K562 (cell line): ENCODE data around the gene ROR2. TPM values are rescaled to one million over a fixed set of nuclear protein-coding genes. Genes with fewer than 3 reads are reported as not detected.

Experiments used
- DDX20 ChIP-seq: fragments of 450-650 bp; IDR thresholded peaks from 2 replicates; pipeline ENCODE4 v1.6.1; 2016; ENCODE audit warnings: missing genetic modification characterization, low read depth, mild to moderate bottlenecking, missing compliant biosample characterization, moderate library complexity
- GTF2F1 ChIP-seq: IDR thresholded peaks from 2 replicates; pipeline ENCODE4 v1.6.1; 2011; ENCODE audit warnings: low read depth, low read length, improper control_type of control experiment
- KDM4B ChIP-seq, 2 experiments: fragments of 450-650 bp in 1 of 2; sonication (generic) in 1 of 2; IDR thresholded peaks; 2 replicates each; pipeline ENCODE4 v1.6.1; 2016 to 2017; ENCODE audit warnings: borderline replicate concordance in 2 of 2, antibody characterized with exemption in 1 of 2, low read depth in 1 of 2, mild to moderate bottlenecking in 1 of 2
- PRMT5 ChIP-seq: sonication (generic); formaldehyde crosslinking; IDR thresholded peaks from 2 replicates; pipeline ENCODE4 v1.5.0; 2020; ENCODE audit warnings: missing genetic modification reagents
- RB1 ChIP-seq: fragments of 450-650 bp; IDR thresholded peaks from 2 replicates; pipeline ENCODE4 v1.6.1; 2017; ENCODE audit warnings: low read depth, mild to moderate bottlenecking
- TGIF2 ChIP-seq: sonication (generic); formaldehyde crosslinking; IDR thresholded peaks from 2 replicates; pipeline ENCODE4 v1.8.1; 2022; ENCODE audit warnings: mild to moderate bottlenecking, missing genetic modification reagents, moderate library complexity
- ZNF175 ChIP-seq: fragments of 200-800 bp; sonication (Bioruptor generic); IDR thresholded peaks from 2 replicates; pipeline ENCODE4 v1.6.1; 2016; ENCODE audit warnings: low read depth, mild to moderate bottlenecking, missing genetic modification characterization, missing compliant biosample characterization
- ZNF436 ChIP-seq: fragments of 250-450, 450-650 bp; sonication (Bioruptor Pico); formaldehyde crosslinking; IDR thresholded peaks from 2 replicates; pipeline ENCODE4 v1.7.0; 2020; ENCODE audit warnings: mild to moderate bottlenecking
- ZNF445 ChIP-seq: fragments of 250-450 bp; sonication (Bioruptor Pico); IDR thresholded peaks from 2 replicates; pipeline ENCODE4 v1.4.0; 2020; ENCODE audit warnings: low read depth, mild to moderate bottlenecking, moderate library complexity
- ZNF75A ChIP-seq: fragments of 450-650 bp; formaldehyde crosslinking; IDR thresholded peaks from 2 replicates; pipeline ENCODE4 v1.4.0; 2020; ENCODE audit warnings: mild to moderate bottlenecking
- polyA plus RNA-seq, 8 experiments: library from polyadenylated mRNA; depleted of rRNA in 4 of 8; stranded (reverse) in 5 of 8; unstranded in 3 of 8; fragments of >200 nt; fragmentation: Nextera tagmentation in 2 of 8; fragmentation: Illumina TruSeq in 1 of 8; extraction: Ambion mirVana in 2 of 8; extraction: Trizol in 1 of 8; gene quantifications; 2 replicates each; pipeline versions ENCODE4 v1.2.1 to v1.2.3, GENCODE V29; 2011 to 2014; ENCODE audit warnings: inconsistent platforms in 1 of 8, missing spikeins in 1 of 8
- total RNA-seq, 7 experiments: library from RNA; depleted of rRNA in 6 of 7; stranded (reverse); fragments of >200 nt in 6 of 7; fragmentation: Illumina TruSeq in 2 of 7; extraction: Trizol in 2 of 7; gene quantifications; 2 replicates each; pipeline versions ENCODE4 v1.2.1 to v1.2.3, GENCODE V29; 2011 to 2021; ENCODE audit warnings: low replicate concordance in 1 of 7
- TF ChIP-seq, protein P1 (sequence below): fragments of 250-450 bp; sonication (Bioruptor Pico); IDR thresholded peaks from 2 replicates; pipeline ENCODE4 v1.9.0; 2021; ENCODE audit warnings: mild to moderate bottlenecking
- TF ChIP-seq, protein P2 (sequence below), 3 experiments: fragments of 200-800 bp in 1 of 3; fragments of 250-450 bp in 1 of 3; fragments of 450-650 bp in 1 of 3; sonication (Bioruptor Pico) in 1 of 3; sonication (Bioruptor generic) in 1 of 3; formaldehyde crosslinking in 1 of 3; IDR thresholded peaks; 2 replicates each; pipeline versions ENCODE4 v1.6.1 to v1.8.0; 2016 to 2022; ENCODE audit warnings: mild to moderate bottlenecking in 2 of 3, missing genetic modification characterization in 2 of 3, missing compliant biosample characterization in 1 of 3, moderate library complexity in 1 of 3
- TF ChIP-seq, protein P3 (sequence below): sonication (generic); formaldehyde crosslinking; IDR thresholded peaks from 2 replicates; pipeline ENCODE4 v1.8.0; 2022; ENCODE audit warnings: mild to moderate bottlenecking, missing genetic modification reagents
- TF ChIP-seq, protein P4 (sequence below): fragments of 250-450 bp; sonication (Bioruptor Pico); IDR thresholded peaks from 2 replicates; pipeline ENCODE4 v1.5.0; 2021; ENCODE audit warnings: mild to moderate bottlenecking, borderline replicate concordance
- TF ChIP-seq, protein P5 (sequence below): fragments of 250-450 bp; sonication (Bioruptor Pico); IDR thresholded peaks from 2 replicates; pipeline ENCODE4 v1.5.0; 2020; ENCODE audit warnings: mild to moderate bottlenecking, borderline replicate concordance

Gene ROR2
- total and polyA plus RNA-seq, 9 of the 15 experiments (the other 6 are each of a cell fraction or from before 2014, with no cell fraction given) = 5.6 to 33.8 (median 15.3) TPM

DNA sequence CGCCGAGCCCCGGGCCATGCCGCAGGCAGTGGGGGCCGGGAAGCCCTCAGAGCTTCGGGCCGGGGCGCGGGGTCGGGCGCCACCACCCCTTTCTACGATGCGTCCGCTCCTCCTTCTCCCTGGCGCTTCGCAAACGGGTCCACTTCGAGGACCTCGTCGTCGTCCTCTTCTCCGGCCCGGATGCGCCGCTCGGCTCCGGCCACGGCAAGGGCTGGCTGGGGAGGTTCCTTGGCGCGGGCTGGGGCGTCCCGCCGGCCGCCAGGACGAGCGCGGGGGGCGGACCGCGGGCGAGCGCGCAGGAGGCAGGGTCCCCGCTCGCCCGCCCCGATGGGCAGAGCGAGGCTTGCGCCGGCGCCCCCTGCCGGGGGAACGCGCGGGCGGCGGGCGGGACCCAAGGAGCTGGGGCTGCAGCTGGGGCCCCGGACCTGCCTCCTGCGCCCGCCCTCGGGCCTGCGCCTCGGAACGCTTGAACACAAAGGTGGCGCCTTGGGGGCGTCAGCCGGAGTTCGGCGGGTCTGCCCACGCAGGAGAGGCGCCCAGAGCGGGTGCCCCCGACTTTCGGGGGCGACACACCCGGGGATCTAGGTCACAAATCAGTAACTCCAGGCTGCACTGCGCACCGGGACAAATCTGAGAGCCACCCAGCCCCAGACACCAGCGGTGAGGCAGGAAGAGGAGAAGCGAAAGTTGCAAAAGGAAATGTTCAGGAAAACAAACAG lies at the start of gene ROR2 (continued):
- no peak for TF ChIP-seq ZNF445 (CRISPR knock-in tag)
- TF ChIP-seq, protein P1, sequence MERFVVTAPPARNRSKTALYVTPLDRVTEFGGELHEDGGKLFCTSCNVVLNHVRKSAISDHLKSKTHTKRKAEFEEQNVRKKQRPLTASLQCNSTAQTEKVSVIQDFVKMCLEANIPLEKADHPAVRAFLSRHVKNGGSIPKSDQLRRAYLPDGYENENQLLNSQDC (CRISPR knock-in tag) = no peak
- TF ChIP-seq RB1 = peak; percentile 95
- TF ChIP-seq GTF2F1 = no peak
- no peak for TF ChIP-seq TGIF2
- no peak for TF ChIP-seq KDM4B (IDR thresholded peaks at IDR 0.05; ENCODE audit: borderline replicate concordance in 2 of 2, low read depth in 1 of 2)
- TF ChIP-seq, protein P2, sequence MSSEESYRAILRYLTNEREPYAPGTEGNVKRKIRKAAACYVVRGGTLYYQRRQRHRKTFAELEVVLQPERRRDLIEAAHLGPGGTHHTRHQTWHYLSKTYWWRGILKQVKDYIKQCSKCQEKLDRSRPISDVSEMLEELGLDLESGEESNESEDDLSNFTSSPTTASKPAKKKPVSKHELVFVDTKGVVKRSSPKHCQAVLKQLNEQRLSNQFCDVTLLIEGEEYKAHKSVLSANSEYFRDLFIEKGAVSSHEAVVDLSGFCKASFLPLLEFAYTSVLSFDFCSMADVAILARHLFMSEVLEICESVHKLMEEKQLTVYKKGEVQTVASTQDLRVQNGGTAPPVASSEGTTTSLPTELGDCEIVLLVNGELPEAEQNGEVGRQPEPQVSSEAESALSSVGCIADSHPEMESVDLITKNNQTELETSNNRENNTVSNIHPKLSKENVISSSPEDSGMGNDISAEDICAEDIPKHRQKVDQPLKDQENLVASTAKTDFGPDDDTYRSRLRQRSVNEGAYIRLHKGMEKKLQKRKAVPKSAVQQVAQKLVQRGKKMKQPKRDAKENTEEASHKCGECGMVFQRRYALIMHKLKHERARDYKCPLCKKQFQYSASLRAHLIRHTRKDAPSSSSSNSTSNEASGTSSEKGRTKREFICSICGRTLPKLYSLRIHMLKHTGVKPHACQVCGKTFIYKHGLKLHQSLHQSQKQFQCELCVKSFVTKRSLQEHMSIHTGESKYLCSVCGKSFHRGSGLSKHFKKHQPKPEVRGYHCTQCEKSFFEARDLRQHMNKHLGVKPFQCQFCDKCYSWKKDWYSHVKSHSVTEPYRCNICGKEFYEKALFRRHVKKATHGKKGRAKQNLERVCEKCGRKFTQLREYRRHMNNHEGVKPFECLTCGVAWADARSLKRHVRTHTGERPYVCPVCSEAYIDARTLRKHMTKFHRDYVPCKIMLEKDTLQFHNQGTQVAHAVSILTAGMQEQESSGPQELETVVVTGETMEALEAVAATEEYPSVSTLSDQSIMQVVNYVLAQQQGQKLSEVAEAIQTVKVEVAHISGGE (CRISPR knock-in tag; IDR thresholded peaks at IDR 0.05) = no peak
- TF ChIP-seq, protein P3, sequence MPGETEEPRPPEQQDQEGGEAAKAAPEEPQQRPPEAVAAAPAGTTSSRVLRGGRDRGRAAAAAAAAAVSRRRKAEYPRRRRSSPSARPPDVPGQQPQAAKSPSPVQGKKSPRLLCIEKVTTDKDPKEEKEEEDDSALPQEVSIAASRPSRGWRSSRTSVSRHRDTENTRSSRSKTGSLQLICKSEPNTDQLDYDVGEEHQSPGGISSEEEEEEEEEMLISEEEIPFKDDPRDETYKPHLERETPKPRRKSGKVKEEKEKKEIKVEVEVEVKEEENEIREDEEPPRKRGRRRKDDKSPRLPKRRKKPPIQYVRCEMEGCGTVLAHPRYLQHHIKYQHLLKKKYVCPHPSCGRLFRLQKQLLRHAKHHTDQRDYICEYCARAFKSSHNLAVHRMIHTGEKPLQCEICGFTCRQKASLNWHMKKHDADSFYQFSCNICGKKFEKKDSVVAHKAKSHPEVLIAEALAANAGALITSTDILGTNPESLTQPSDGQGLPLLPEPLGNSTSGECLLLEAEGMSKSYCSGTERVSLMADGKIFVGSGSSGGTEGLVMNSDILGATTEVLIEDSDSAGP = no peak
- TF ChIP-seq, protein P4, sequence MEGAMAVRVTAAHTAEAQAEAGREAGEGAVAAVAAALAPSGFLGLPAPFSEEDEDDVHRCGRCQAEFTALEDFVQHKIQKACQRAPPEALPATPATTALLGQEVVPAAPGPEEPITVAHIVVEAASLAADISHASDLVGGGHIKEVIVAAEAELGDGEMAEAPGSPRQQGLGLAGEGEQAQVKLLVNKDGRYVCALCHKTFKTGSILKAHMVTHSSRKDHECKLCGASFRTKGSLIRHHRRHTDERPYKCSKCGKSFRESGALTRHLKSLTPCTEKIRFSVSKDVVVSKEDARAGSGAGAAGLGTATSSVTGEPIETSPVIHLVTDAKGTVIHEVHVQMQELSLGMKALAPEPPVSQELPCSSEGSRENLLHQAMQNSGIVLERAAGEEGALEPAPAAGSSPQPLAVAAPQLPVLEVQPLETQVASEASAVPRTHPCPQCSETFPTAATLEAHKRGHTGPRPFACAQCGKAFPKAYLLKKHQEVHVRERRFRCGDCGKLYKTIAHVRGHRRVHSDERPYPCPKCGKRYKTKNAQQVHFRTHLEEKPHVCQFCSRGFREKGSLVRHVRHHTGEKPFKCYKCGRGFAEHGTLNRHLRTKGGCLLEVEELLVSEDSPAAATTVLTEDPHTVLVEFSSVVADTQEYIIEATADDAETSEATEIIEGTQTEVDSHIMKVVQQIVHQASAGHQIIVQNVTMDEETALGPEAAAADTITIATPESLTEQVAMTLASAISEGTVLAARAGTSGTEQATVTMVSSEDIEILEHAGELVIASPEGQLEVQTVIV = no peak
- no peak for TF ChIP-seq PRMT5 (CRISPR knock-in tag)
- TF ChIP-seq, protein P5, sequence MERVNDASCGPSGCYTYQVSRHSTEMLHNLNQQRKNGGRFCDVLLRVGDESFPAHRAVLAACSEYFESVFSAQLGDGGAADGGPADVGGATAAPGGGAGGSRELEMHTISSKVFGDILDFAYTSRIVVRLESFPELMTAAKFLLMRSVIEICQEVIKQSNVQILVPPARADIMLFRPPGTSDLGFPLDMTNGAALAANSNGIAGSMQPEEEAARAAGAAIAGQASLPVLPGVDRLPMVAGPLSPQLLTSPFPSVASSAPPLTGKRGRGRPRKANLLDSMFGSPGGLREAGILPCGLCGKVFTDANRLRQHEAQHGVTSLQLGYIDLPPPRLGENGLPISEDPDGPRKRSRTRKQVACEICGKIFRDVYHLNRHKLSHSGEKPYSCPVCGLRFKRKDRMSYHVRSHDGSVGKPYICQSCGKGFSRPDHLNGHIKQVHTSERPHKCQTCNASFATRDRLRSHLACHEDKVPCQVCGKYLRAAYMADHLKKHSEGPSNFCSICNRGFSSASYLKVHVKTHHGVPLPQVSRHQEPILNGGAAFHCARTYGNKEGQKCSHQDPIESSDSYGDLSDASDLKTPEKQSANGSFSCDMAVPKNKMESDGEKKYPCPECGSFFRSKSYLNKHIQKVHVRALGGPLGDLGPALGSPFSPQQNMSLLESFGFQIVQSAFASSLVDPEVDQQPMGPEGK (CRISPR knock-in tag) = no peak
- no peak for TF ChIP-seq DDX20 (tag)
- TF ChIP-seq ZNF436 (CRISPR knock-in tag) = no peak
- no peak for TF ChIP-seq ZNF75A
- no peak for TF ChIP-seq ZNF175 (CRISPR knock-in tag)
